GM13976 (cell line): Measurements from ENCODE around the gene PWWP2B.

Experiments
- DNase-seq: peaks from one replicate; pipeline ENCODE4 v3.0.0; 2012; ENCODE audit warnings: low spot score
- CTCF ChIP-seq: IDR thresholded peaks from 2 replicates; pipeline ENCODE4 v1.5.1; 2012; ENCODE audit warnings: borderline replicate concordance, mild to moderate bottlenecking; ENCODE audit not compliant: insufficient read depth; ENCODE audit errors: extremely low read depth, missing control alignments, control extremely low read depth
- in situ Hi-C: fragments of 300-500 bp; cut with MboI; formaldehyde crosslinking; loops from one replicate; pipeline ENCODE4 v1.12.0; 2022; ENCODE audit warnings: low sequenced_read_pairs, mixed read lengths, inconsistent platforms; ENCODE audit not compliant: unreplicated experiment

Gene PWWP2B

GRCh38 chr10:132356621-132357195, 40.3 kb upstream of the PWWP2B start:
- no peak for TF ChIP-seq CTCF
- in situ Hi-C loops: no loop called here
- DNase-seq: no peak

GRCh38 chr10:132357286-132358058, 39.5 kb upstream of the PWWP2B start:
- no peak for TF ChIP-seq CTCF
- DNase-seq: no peak
- in situ Hi-C loops: no loop called here

GRCh38 chr10:132359305-132360040, 37.5 kb upstream of the PWWP2B start:
- no peak for DNase-seq
- TF ChIP-seq CTCF: no peak
- in situ Hi-C loops: no loop called here

- DNase-seq: no peak
- no peak for TF ChIP-seq CTCF
- in situ Hi-C loops: no loop called here
Measured at GRCh38 chr10:132360766-132361447, 36.1 kb upstream of the PWWP2B start.

GRCh38 chr10:132361581-132362101, 35.4 kb upstream of the PWWP2B start:
- TF ChIP-seq CTCF: no peak
- in situ Hi-C loops: no loop called here
- DNase-seq: no peak

GRCh38 chr10:132362151-132362611, 34.8 kb upstream of the PWWP2B start:
- no peak for TF ChIP-seq CTCF
- in situ Hi-C loops: no loop called here
- no peak for DNase-seq
